ENCODE data around the gene INTS6. TPM values are rescaled to one million over a fixed set of nuclear protein-coding genes. Genes with fewer than 3 reads are reported as not detected.

INTS6 gene, protein sequence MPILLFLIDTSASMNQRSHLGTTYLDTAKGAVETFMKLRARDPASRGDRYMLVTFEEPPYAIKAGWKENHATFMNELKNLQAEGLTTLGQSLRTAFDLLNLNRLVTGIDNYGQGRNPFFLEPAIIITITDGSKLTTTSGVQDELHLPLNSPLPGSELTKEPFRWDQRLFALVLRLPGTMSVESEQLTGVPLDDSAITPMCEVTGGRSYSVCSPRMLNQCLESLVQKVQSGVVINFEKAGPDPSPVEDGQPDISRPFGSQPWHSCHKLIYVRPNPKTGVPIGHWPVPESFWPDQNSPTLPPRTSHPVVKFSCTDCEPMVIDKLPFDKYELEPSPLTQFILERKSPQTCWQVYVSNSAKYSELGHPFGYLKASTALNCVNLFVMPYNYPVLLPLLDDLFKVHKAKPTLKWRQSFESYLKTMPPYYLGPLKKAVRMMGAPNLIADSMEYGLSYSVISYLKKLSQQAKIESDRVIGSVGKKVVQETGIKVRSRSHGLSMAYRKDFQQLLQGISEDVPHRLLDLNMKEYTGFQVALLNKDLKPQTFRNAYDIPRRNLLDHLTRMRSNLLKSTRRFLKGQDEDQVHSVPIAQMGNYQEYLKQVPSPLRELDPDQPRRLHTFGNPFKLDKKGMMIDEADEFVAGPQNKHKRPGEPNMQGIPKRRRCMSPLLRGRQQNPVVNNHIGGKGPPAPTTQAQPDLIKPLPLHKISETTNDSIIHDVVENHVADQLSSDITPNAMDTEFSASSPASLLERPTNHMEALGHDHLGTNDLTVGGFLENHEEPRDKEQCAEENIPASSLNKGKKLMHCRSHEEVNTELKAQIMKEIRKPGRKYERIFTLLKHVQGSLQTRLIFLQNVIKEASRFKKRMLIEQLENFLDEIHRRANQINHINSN
- total RNA-seq, result 55.8 and 58.4 TPM in 2 replicates

DNA sequence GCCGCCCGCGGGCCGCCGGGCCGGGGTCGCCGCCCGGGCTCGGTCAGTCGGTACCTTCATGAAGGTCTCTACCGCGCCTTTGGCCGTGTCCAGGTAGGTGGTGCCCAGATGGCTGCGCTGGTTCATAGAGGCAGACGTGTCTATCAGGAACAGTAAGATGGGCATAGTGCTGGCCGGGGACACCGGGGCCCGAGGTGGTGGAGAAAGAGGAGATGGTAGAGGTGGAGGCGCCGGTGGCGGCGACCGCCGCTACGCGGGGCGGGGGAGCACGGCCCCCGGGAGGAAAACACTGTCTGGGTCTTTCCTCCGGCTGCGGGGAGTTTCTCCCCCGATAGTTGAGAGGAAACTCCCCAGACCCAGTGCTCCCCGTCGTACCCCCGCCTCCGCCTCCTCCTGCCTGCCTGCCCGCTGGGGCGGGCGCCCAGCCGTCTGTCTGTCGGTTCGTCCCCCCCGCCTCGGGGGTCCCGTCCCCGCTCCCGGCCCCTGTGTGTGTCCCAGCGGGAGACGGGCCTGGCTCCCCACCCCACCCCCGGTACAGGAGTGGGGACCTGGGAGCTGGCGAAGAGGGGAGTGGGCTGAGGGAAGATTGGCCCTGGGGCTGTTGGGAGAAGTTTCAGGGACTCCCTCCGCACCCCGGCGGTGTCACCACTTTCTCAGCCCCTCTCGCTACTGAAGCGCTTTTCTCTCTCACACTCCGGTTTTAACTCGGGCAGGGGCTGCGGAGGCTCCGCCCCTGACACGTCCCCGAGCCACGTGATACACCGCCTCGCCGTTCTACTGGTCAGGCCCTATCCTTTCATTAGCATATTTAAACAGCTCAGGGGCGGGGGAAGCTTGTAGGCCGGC, at the start of gene INTS6:
Gene INTS6 (minus strand): TSS at position 676 of the 846 bp plus-strand sequence. CDS start 511 bp downstream, at position 165.
- intact Hi-C loops (cut with micrococcal nuclease), result loop anchor here (1.0 to 5.0 kb wide), 11 partner anchors 70 to 1660 kb away; partner anchors contain the start of genes CKAP2, KPNA3, NEK5 and SUGT1

DNA sequence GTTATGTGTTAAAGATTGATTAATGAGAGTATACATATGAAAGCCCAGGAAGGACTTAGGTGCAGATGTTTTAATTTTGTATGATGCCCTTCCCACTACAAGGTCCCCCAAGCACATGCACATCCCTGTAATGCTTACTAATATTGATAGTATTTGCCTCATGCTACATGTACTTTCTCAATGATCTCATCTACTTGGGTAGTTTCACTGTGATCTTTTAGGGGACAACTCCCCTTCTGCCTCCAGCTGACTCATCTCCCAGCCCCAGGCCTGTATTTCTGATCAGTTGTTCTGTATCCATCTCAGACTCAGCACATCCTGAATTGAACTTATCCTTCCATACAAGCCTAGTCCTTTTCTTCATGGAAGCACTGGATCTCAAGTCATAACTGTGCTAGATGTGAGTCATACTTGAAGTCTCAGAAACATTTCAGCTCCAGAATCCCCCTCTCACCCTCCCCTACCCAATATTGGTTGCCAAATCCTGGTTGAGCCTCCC, 49.4 kb upstream of the INTS6 start:
- intact Hi-C loops (cut with micrococcal nuclease), result no loop called here

DNA sequence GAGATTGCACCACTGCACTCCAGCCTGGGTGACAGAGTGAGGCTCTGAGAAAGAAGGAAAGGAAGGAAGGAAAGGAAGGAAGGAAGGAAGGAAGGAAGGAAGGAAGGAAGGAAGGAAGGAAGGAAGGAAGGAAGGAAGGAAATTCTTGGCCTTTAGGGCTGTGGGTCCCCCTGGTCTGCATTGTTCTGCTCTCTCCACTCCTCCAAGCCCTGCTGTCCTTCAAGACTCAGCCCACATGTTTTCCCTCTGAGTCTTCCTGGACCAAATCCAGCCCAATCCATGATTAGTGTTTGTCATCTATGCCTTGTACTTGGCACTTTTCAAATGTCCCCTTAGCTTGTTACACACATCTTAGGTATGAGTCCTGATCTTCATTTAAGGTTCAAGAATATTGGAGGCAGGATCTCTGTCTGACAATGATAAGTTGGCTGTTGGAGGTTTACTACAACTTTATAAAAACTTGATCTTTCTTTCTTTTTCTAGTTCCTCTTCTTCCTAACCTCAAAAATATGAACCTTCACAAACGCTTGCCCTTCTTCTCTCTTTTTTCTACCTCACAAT, 48.8 kb upstream of the INTS6 start:
- intact Hi-C loops (cut with micrococcal nuclease), result no loop called here

DNA sequence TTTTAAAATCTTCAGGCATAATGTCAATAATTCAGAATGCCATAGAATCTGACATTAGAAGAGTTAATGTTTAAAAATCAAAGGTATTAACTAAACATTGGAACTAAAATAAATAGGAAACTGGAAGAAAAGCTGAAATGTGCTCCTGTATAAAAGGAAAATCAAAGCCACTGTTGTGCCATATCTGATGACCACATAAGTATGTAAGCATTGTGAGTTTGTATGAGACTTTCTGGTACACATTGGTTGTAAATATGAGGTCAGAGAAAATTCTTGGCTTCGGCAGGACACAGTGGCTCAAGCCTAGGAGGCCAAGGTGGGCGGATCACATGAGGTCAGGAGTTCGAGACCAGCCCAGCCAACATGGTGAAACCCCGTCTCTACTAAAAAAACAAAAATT, 48.3 kb upstream of the INTS6 start:
- intact Hi-C loops (cut with micrococcal nuclease), result no loop called here

DNA sequence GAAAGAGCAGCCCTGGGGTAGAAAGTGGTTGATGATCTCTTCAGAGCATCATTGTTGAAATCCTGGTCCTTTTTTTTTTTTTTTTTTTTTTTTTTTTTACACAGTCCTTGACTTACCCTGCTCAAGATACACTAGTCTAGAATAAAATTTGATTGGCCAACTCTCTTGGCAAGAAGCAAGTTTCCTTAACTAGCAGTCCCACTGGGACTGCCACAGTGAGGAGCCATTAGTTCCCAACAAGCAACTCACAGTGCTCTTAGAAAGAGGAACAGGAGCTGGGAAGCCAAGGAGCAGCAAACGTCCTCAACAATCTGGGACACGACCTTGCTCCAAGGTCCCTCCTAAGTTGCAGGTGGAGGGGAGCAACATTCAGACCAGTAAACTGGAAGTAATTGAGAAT, 47.9 kb upstream of the INTS6 start:
- intact Hi-C loops (cut with micrococcal nuclease), result no loop called here

DNA sequence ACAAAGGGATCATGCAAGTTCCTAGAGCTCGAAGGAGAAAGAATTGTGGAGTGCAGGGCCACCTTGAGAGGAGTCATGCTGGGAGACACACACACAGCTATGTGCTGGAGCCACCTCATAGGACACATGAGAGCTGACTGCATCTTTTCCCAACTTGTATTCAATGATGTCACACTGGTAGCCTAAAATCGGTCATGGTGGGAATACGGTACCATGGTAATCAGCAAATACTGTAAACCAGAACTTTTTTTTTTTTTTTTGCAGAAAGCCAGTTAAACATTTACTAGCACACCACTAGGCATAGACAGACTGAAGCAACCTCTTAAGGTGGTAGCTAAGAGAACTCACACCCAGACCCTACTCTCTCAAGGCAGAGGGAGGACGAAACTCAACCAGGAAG, 47.0 kb upstream of the INTS6 start:
- intact Hi-C loops (cut with micrococcal nuclease), result no loop called here

DNA sequence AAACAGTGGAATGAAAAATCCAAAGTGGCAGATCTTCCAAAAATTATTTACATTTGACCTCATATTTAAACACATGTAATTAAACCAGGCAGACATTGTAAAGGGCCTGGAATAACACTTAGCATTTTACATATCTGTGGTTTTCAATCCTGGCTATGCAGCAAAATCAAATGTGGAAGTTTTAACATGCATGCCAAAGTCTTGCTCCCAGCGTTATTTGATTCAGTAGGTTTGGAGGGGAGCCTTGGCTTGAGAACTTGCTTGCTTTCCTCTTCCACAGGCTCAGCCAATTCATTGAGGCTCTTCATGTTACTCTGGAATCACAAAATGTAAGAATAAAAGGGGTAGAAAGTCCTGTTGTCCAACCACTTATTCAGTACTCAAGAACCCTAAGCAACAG, 42.5 kb upstream of the INTS6 start:
- intact Hi-C loops (cut with micrococcal nuclease), result no loop called here

DNA sequence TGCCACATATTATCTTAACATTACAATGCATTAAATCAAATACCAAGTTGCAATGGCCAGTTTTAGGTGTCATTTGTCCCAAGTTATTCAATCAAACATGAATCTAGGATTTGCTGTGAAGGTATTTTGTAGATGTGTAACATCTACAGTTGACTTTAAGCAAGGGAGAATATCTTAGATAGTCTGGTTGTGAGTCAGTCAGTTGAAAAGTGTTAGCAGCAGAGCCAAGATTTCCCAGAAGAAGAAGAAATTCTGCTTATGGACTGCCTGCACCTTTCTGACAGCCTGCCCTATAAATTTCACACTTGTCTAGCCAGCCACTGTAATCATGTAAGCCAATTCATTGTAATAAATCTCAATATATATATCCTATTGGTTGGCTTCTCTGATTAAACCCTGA, 41.3 kb upstream of the INTS6 start:
- intact Hi-C loops (cut with micrococcal nuclease), result no loop called here

DNA sequence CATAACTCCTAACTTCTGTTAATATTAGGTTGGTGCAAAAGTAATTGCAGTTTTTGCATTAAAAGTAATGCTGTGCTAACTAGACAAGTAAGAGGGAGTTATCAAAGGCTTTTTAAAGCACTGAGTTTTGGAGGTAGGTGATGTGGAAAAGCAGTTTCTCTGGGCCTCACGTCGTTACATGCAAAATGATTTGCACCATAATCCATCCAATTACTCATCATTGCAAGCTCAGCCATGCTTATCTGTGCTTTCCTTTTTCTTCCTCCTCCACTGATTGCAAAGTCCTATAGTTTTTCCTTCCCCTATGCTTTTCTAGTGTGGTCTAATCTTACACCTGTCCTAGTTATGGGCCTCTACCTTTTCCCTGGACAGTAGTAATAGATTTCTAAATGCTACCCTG, 35.4 kb upstream of the INTS6 start:
- intact Hi-C loops (cut with micrococcal nuclease), result no loop called here

DNA sequence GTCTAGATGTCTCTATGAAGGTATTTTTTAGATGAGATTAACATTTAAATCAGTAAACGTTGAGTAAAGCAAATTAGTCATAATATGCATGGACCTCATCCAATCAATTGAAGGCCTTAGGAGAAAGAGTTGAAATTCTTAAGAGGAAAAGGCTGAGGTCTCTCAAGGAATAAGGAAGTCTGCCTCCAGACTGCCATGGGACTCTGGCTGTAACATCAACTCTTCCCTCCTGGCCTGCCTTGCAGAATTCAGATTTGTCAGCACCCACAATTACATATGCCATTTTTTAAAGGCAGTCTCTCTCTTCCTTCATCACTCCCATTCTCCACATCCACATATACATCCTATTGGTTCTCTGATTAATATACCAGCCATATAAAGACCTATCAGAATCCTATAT, 28.8 kb upstream of the INTS6 start:
- intact Hi-C loops (cut with micrococcal nuclease), result no loop called here

DNA sequence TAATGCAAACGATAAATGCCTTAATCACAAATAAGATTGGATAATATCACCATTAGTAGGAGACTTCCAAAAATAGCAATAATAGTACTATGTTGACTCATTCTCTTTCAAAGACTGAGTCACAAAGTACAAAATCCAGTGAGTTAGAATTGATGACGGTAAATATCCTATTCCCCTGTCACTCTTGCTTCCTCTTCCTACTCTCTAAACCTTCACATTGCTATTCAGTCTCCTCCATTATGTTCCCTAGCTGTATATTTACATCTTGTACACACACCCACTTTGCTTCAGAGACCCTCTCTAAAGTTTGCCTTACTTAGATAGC, 26.3 kb upstream of the INTS6 start:
- intact Hi-C loops (cut with micrococcal nuclease), result no loop called here

DNA sequence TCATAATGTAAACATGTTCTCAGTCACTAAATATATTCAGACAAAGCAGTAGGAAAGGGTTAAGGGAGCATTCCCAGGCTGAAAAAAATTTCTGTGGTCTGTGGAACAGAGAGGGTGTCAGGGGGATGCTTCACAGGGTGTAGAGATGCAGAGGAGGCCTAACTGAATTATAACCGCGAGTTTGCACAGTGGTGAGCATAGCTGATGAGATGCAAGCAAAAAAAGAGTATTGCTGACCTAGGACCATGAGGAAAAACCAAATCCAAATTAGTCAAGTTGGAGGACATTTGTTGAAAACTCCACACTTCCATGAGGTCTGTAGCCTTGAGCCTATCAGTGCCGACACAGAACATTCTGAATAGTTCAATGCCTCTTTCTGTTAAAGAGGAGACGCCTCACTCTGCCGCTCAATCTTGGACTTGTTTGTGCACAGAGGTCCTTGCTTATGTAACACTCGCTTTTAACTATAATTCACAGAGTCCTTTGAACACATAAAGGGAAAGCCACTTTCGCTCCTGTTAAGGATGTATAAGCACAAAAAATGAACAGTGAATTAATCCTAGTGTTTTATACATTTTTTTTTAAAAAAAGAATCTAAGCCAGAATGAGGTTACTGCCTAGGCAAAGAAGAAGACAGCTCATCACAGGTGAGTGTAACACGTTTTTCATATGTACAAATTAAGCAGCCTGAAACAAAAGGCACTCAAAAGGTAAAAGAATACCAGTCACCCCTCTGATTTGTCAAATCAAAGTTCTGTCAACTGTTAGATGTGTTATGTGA, 25.8 kb upstream of the INTS6 start:
- intact Hi-C loops (cut with micrococcal nuclease), result no loop called here

DNA sequence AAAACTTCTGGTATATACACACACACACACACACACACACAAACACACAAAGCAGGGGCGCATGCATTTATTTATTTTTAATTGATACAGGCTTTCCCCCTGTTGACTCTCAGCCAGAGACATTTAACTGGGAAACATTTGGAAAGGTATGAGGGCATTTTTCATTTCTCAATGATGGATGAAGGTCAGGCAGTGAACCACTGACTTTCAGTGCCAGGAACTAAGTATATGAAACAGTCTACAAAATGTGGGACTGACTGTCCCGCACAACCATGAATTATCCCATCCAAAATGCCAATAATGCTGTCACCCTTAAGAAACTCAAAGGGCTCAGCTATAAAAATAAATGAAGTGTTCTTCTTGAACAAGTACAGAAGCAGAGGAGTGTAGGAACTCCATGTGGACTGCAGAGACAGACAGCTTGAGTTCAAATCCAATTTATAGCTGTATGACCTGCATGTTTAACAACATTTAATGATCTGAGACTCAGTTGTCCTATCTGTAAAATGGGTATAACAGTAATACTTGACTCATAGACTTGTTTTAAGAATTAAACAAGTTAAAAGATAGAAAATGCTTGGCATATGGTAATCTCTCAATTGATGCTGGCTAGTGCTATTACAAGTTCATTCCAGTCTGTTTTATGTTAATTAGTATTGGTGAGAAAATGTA, 25.0 kb upstream of the INTS6 start:
- intact Hi-C loops (cut with micrococcal nuclease), result no loop called here

DNA sequence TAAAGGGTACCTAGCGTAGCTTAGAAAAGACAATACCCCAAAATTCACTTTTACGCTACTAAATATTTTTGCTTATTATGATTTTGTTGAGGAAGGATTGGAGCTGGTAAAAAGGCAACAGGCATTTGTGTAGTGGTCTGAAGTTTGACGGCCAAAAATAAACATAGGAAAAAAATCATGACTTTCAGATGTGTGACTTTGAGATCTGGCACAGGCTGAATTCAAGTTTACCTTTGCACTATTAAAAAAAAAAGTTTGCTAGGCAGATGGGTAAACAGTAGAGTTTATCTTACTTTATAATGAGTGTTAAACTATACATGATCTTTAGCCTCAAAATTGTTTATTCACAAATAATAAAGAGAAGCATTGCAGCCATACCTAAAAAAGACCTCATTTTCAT, 24.3 kb upstream of the INTS6 start:
- intact Hi-C loops (cut with micrococcal nuclease), result no loop called here

DNA sequence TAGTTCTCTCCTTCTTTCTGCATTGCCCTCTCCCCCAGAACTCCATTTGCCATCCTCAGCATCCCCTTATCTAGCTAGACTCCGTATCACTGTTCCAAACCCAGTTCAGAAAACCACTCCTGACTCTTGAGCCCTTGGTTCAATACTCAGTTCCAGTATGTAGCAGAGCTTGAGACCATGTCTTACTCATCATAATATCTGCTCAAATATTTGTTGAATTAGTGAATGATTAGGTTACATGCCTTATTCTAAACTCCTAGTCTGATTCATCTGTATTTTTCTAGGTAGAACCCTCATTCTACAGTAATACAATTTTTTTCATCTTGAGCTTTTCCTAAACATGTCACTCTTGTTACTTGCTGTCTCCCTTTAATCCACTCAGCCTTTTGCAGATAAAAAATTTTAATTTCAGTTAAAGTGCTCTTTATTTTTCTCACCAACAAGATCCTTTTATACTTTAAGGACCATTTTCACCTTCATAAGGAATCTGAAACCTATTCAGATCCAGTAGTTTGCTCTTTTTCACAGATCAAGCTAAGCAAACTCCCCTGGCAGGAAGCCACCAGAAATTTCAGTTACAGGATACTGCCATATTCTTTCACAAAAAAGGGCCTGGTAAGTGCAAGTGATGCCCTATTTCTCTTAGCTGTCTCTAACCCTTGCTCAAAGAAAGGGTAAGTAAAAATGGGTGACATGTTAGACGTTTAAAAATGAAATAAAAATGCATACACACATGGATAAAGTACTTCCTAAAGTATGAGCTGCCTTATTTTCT, 23.1 kb upstream of the INTS6 start:
- intact Hi-C loops (cut with micrococcal nuclease), result no loop called here

DNA sequence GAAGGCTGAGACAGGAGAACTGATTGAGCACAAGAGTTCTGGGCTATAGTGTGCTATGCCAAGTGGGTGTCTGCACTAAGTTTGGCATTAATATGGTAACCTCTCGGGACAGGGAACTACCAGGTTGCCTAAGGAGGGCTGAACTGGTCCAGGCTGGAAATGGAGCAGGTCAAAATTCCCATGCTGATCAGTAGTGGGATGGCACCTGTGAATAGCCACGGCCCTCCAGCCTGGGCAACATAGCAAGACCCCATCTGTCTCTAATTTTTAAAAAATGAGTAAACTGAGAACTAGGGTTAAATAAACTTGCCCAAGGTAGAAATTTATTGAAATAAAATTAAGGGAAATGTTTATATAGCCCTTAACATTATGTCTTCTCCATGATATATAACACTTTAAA, 17.0 kb upstream of the INTS6 start:
- intact Hi-C loops (cut with micrococcal nuclease), result no loop called here

DNA sequence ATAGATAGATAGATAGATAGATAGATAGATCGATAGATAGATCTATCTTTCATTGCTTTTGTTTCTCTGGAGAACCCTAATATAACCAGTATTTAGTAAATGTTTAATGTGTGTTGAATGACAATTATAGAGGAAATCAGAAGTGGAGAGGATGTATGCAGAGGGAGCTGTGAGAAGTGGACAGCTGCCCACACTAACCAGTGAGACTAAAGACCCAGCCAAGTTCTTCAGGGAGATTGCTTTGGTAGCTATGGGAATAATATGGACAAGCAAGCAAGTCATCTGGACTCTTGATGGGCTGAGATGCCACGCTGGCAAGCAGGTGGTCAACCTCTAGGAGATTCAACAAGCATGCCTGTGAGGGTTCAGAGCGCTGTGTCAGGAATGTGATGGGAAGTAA, 14.9 kb upstream of the INTS6 start:
- intact Hi-C loops (cut with micrococcal nuclease), result no loop called here

DNA sequence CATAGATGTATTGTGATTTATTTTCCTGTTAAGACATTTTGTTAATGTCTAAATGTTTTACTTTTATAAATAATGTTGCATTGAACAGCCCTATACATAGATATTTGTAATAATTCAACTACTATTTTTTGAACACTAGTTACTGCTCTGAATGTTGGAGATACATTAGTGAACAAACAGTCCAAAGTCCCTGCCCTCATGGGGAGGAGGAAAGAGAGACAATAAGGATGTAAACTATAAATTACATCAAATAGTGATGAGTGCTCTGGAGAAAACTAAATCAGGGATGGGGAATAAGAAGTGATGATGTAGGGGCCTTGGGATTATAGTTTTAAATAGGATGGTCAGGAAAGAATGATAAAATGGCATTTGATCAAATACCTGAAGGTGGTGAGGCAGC, 12.3 kb upstream of the INTS6 start:
- intact Hi-C loops (cut with micrococcal nuclease), result no loop called here

All from T-helper 2 cell treated with Interferon-gamma antibody and Interleukin-4, amounts not matched to agents 100 ng/mL and 5 ng/mL, for 36 hours (primary cell).